Suprapubic skin (tissue), 4 donors: ENCODE data around the gene GRK5. TPM values are rescaled to one million over a fixed set of nuclear protein-coding genes. Genes with fewer than 3 reads are reported as not detected.
"Not testable (repeated sequence)": the region's sequence is repeated elsewhere in the genome, so short reads cannot be mapped to it uniquely, and the experiment has no call there.

Source experiments
- DNase-seq, 2 donors: peaks; one replicate each; pipeline ENCODE4 v3.0.0-alpha.2; 2019; ENCODE audit warnings: low spot score in 2 of 2
- H3K27ac ChIP-seq: fragments of 200-600 bp; sonication (generic); one replicate; pipeline ENCODE4 v1.5.1; 2019
- H3K27me3 ChIP-seq: fragments of 200-600 bp; sonication (generic); one replicate; pipeline ENCODE4 v1.5.1; 2019
- H3K36me3 ChIP-seq: fragments of 200-600 bp; sonication (generic); one replicate; pipeline ENCODE4 v1.5.1; 2019
- H3K4me1 ChIP-seq: fragments of 200-600 bp; sonication (generic); one replicate; pipeline ENCODE4 v1.5.1; 2019
- H3K4me3 ChIP-seq: fragments of 200-600 bp; sonication (generic); one replicate; pipeline ENCODE4 v1.5.1; 2019; ENCODE audit warnings: mild to moderate bottlenecking
- H3K9me3 ChIP-seq: fragments of 200-600 bp; sonication (generic); one replicate; pipeline ENCODE4 v1.5.1; 2019
- EP300 ChIP-seq: sonication (generic); formaldehyde crosslinking; IDR thresholded peaks from one replicate; pipeline ENCODE4 v1.6.1; 2017; ENCODE audit warnings: antibody characterized with exemption
- POLR2A ChIP-seq, 2 donors: fragments of 450-650 bp; IDR thresholded peaks; one replicate each; pipeline ENCODE4 v1.6.1; 2017; ENCODE audit warnings: antibody characterized with exemption in 2 of 2, mild to moderate bottlenecking in 2 of 2, moderate library complexity in 2 of 2
- POLR2AphosphoS5 ChIP-seq, 3 donors: sonication (generic); formaldehyde crosslinking; IDR thresholded peaks; one replicate each; pipeline ENCODE4 v1.6.1; 2017; ENCODE audit warnings: antibody characterized with exemption in 3 of 3
- WGBS: methylation state at CpG from one replicate; pipeline ENCODE4 v1.1.5; 2018; 5-methylcytosine and 5-hydroxymethylcytosine counted together
- total RNA-seq, 4 donors: library from RNA; depleted of rRNA; stranded (reverse); fragments of >200 nt; gene quantifications; one replicate each; pipeline ENCODE4 v1.1.0, GENCODE V29; 2016
- TF ChIP-seq, protein P1 (sequence below), 2 donors: fragments of 200-600 bp in 1 of 2; fragments of 450-650 bp in 1 of 2; sonication (generic) in 1 of 2; IDR thresholded peaks; one replicate each; pipeline ENCODE4 v1.5.1; 2016 to 2019; ENCODE audit warnings: antibody characterized with exemption in 2 of 2, mild to moderate bottlenecking in 1 of 2, moderate library complexity in 1 of 2

The GRK5 gene
- total RNA-seq, 4 donors from 2014 or later = 4.8 to 9.0 (median 6.7) TPM

GRCh38 chr10:119222537-119222936, 15.2 kb downstream of the GRK5 start:
- Histone ChIP-seq H3K27ac (peak overlapping the region; percentile 69), H3K4me3 (no peak overlapping the region), H3K27me3 (no peaks in the 10 kb centered on the region), H3K4me1 (peaks cover 31% of the 10 kb centered on the region), H3K36me3 (no peaks in the 10 kb centered on the region), H3K9me3 (no peaks in the 10 kb centered on the region)
- TF ChIP-seq POLR2AphosphoS5 (IDR thresholded peaks at IDR 0.05) (no peak), EP300 (no peak), POLR2A (IDR thresholded peaks at IDR 0.05) (no peak)
- TF ChIP-seq, protein P1, sequence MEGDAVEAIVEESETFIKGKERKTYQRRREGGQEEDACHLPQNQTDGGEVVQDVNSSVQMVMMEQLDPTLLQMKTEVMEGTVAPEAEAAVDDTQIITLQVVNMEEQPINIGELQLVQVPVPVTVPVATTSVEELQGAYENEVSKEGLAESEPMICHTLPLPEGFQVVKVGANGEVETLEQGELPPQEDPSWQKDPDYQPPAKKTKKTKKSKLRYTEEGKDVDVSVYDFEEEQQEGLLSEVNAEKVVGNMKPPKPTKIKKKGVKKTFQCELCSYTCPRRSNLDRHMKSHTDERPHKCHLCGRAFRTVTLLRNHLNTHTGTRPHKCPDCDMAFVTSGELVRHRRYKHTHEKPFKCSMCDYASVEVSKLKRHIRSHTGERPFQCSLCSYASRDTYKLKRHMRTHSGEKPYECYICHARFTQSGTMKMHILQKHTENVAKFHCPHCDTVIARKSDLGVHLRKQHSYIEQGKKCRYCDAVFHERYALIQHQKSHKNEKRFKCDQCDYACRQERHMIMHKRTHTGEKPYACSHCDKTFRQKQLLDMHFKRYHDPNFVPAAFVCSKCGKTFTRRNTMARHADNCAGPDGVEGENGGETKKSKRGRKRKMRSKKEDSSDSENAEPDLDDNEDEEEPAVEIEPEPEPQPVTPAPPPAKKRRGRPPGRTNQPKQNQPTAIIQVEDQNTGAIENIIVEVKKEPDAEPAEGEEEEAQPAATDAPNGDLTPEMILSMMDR (IDR thresholded peaks at IDR 0.05) = no peak
- 51% methylated on average over 9 of the region's 9 CpGs for WGBS
- DNase-seq = no peak

DNA sequence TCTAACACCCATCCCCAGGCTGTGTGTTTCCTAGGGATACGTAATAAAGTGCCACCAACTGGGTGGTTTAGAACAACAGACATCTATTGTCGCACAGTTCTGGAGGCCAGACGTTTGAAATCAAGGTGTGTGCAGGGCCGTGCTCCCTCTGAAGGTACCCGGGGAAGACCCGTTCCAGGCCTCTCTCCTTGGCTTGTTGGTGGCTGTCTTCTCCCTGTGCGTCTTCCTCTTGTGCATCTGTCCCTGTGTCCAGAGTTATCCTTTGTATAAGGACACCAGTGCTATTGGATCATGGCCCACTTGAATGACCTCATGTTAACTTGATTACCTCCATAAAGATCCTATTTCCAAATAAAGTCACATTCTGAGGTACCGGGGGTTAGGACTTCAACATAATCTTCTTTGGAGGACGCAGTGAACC, 15.6 kb downstream of the GRK5 start:
- 56% methylated on average over 9 of the region's 9 CpGs for WGBS
- DNase-seq = no peak
- Histone ChIP-seq H3K27me3 (no peaks in the 10 kb centered on the region), H3K36me3 (no peaks in the 10 kb centered on the region), H3K27ac (peak overlapping the region; percentile 69), H3K9me3 (no peaks in the 10 kb centered on the region), H3K4me1 (peaks cover 31% of the 10 kb centered on the region), H3K4me3 (no peak overlapping the region)
- TF ChIP-seq, protein P1 (IDR thresholded peaks at IDR 0.05) = no peak
- no peak for TF ChIP-seq POLR2AphosphoS5 (IDR thresholded peaks at IDR 0.05)
- no peak for TF ChIP-seq POLR2A (IDR thresholded peaks at IDR 0.05)
- no peak for TF ChIP-seq EP300

DNA sequence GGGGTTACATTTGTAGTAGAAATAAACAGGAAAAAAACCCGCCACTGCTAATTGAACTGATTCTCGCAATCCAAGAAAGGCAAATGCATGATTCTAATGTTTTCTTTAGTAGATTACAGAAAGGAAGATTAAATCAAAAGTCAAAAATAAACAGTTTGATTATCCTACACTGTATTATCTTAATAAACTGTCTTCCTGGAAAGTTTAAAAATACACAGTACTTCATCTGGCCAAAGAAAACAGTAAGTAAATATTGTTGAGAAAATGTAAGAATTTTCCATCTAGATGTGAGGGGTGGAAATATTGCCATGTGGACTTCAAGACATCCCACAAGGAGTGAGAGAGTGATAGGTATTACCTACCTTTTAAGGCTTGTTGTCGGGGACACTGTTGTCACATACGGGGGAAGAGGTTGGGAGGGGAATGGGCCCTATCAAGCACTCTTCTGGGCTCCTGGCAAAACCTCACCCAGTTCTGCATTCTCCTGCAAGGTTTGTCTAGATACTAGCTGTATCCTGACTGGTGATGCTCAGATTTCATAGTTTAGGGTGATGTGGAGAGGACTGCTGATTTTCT, 17.8 kb downstream of the GRK5 start:
- Histone ChIP-seq H3K27ac (no peak overlapping the region), H3K36me3 (no peaks in the 10 kb centered on the region), H3K4me1 (peaks cover 25% of the 10 kb centered on the region), H3K9me3 (no peaks in the 10 kb centered on the region), H3K27me3 (no peaks in the 10 kb centered on the region), H3K4me3 (no peak overlapping the region)
- DNase-seq = no peak
- TF ChIP-seq EP300 (no peak), POLR2A (IDR thresholded peaks at IDR 0.05) (no peak)
- WGBS = 85% methylated on average over 4 of the region's 4 CpGs

GRCh38 chr10:119227825-119228224, 20.5 kb downstream of the GRK5 start:
- WGBS = 85% methylated on average over 6 of the region's 6 CpGs

GRCh38 chr10:119231654-119232053, 24.3 kb downstream of the GRK5 start:
- no peak overlapping the region for H3K4me3 ChIP-seq

More at GRCh38 chr10:119227825-119228224, 20.5 kb downstream of the GRK5 start:
- Histone ChIP-seq H3K27ac (no peak overlapping the region), H3K4me3 (no peak overlapping the region), H3K27me3 (no peaks in the 10 kb centered on the region), H3K4me1 (peaks cover 2% of the 10 kb centered on the region), H3K9me3 (no peaks in the 10 kb centered on the region), H3K36me3 (no peaks in the 10 kb centered on the region)
- no peak for TF ChIP-seq POLR2A (IDR thresholded peaks at IDR 0.05)
- TF ChIP-seq EP300 = no peak
- TF ChIP-seq POLR2AphosphoS5 (IDR thresholded peaks at IDR 0.05) = no peak
- TF ChIP-seq, protein P1 (IDR thresholded peaks at IDR 0.05) = no peak
- no peak for DNase-seq

GRCh38 chr10:119232439-119232838, 25.1 kb downstream of the GRK5 start:
- H3K4me1 ChIP-seq = peaks cover 11% of the 10 kb centered on the region
- 69% methylated on average over 4 of the region's 4 CpGs for WGBS
- H3K27me3 ChIP-seq, H3K36me3 ChIP-seq, DNase-seq, H3K27ac ChIP-seq, H3K4me3 ChIP-seq, H3K9me3 ChIP-seq: not testable (repeated sequence)

More at GRCh38 chr10:119231654-119232053, 24.3 kb downstream of the GRK5 start:
- no peak overlapping the region for H3K27ac ChIP-seq
- TF ChIP-seq POLR2A (IDR thresholded peaks at IDR 0.05) (no peak), EP300 (no peak)
- peaks cover 11% of the 10 kb centered on the region for H3K4me1 ChIP-seq
- H3K36me3 ChIP-seq = no peaks in the 10 kb centered on the region
- no peaks in the 10 kb centered on the region for H3K9me3 ChIP-seq
- no peak for DNase-seq
- 79% methylated on average over 7 of the region's 7 CpGs for WGBS
- H3K27me3 ChIP-seq = no peaks in the 10 kb centered on the region
